GM12891 (cell line): ENCODE measurements around the gene NRN1L.

Experiments used
- POLR2A ChIP-seq: IDR thresholded peaks from 2 replicates; pipeline ENCODE4 v1.6.1; 2011; ENCODE audit warnings: low read depth, low read length, control low read depth
- POLR2AphosphoS5 ChIP-seq: IDR thresholded peaks from 2 replicates; pipeline ENCODE4 v1.6.1; 2011; ENCODE audit warnings: low read depth, low read length, control low read depth
- TAF1 ChIP-seq: IDR thresholded peaks from 2 replicates; pipeline ENCODE4 v1.6.1; 2011; ENCODE audit warnings: low read depth, low read length, control low read depth

- TF ChIP-seq POLR2A (peak; percentile 78), POLR2AphosphoS5 (peak; percentile 89), TAF1 (peak; percentile 65; the same call in 1 of the 2 replicates)
Observed at GRCh38 chr16:67935402-67936123, 50.9 kb downstream of the NRN1L start.
